IPS-NIHi11 (cell line): Measurements from ENCODE around the gene DNTTIP2.
"Not testable (repeated sequence)": the region's sequence is repeated elsewhere in the genome, so short reads cannot be mapped to it uniquely, and the experiment has no call there.

Experiments used
- DNase-seq: peaks from one replicate; pipeline ENCODE4 v3.0.0; 2012; ENCODE audit warnings: mixed read lengths, low spot score

Gene DNTTIP2

GRCh38 chr1:93874025-93874651 lies 4.9 kb downstream of the DNTTIP2 start:
- DNase-seq: no peak

GRCh38 chr1:93871366-93871765 lies 7.6 kb downstream of the DNTTIP2 start:
- no peak for DNase-seq

- no peak for DNase-seq
These were observed 9.4 kb downstream of the DNTTIP2 start for GRCh38 chr1:93869653-93870052.

GRCh38 chr1:93868492-93868891 lies 10.5 kb downstream of the DNTTIP2 start:
- not testable (repeated sequence) for DNase-seq

- DNase-seq: no peak
These were observed 13.8 kb downstream of the DNTTIP2 start for GRCh38 chr1:93865253-93865652.

GRCh38 chr1:93864175-93864574 lies 14.8 kb downstream of the DNTTIP2 start:
- no peak for DNase-seq

- not testable (repeated sequence) for DNase-seq
These were observed 21.4 kb downstream of the DNTTIP2 start for GRCh38 chr1:93857653-93858052.

GRCh38 chr1:93855983-93856382 lies 23.0 kb downstream of the DNTTIP2 start:
- not testable (repeated sequence) for DNase-seq

- DNase-seq: no peak
These were observed 25.1 kb downstream of the DNTTIP2 start for GRCh38 chr1:93853940-93854339.

- DNase-seq: no peak
These were observed 27.1 kb downstream of the DNTTIP2 start for GRCh38 chr1:93851878-93852277.

GRCh38 chr1:93851327-93851712 lies 27.7 kb downstream of the DNTTIP2 start:
- DNase-seq: no peak

- not testable (repeated sequence) for DNase-seq
These were observed 28.2 kb downstream of the DNTTIP2 start for GRCh38 chr1:93850687-93851326.

- no peak for DNase-seq
These were observed 30.6 kb downstream of the DNTTIP2 start for GRCh38 chr1:93848350-93848883.

GRCh38 chr1:93847811-93848288 lies 31.2 kb downstream of the DNTTIP2 start:
- DNase-seq: peak; percentile 61

GRCh38 chr1:93846992-93847810 lies 31.8 kb downstream of the DNTTIP2 start:
- peak; percentile 82 for DNase-seq

GRCh38 chr1:93846206-93846991 lies 32.6 kb downstream of the DNTTIP2 start:
- DNase-seq: peak; percentile 83

- DNase-seq: peak; percentile 18
These were observed 33.3 kb downstream of the DNTTIP2 start for GRCh38 chr1:93845538-93846205.

GRCh38 chr1:93844262-93845045 lies 34.6 kb downstream of the DNTTIP2 start:
- peak; percentile 73 for DNase-seq

- DNase-seq: no peak
These were observed 36.1 kb downstream of the DNTTIP2 start for GRCh38 chr1:93842750-93843500.

- no peak for DNase-seq
These were observed 37.2 kb downstream of the DNTTIP2 start for GRCh38 chr1:93841771-93842170.
